Colon (tissue), 2 donors: Measurements from ENCODE around the gene TCEANC2.

Experiments
- FAIRE-seq: peaks from 2 replicates; lab custom pipeline; 2012; peaks lifted over from hg19 to GRCh38; lab: Jason Lieb, UNC
- donor health status: control.
- donor health status: control.

Gene TCEANC2

GRCh38 chr1:54114955-54115354 lies 61.5 kb downstream of the TCEANC2 start:
- no peak for FAIRE-seq

DNA sequence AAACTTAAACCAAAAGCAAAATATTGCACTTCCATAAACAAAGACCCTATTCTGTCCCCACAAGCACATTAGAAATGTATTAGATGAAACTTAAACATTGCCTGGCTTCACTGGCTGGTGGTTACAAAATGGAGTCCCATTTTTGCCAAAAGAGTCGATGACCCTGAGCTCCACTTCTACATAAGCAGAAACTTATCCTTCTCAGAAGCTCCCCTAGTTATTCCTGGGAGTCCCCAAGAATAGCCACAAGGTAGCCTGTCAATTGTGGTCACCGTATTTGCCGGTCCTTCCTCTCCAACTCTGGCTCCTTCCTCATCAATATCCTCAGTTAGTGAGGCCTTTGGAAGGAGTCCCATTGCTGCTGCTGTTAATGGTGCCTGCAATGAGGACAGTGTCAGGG lies 62.1 kb downstream of the TCEANC2 start:
- no peak for FAIRE-seq

GRCh38 chr1:54117815-54118563 lies 64.6 kb downstream of the TCEANC2 start:
- FAIRE-seq, result no peak

GRCh38 chr1:54118704-54119103 lies 65.3 kb downstream of the TCEANC2 start:
- no peak for FAIRE-seq

DNA sequence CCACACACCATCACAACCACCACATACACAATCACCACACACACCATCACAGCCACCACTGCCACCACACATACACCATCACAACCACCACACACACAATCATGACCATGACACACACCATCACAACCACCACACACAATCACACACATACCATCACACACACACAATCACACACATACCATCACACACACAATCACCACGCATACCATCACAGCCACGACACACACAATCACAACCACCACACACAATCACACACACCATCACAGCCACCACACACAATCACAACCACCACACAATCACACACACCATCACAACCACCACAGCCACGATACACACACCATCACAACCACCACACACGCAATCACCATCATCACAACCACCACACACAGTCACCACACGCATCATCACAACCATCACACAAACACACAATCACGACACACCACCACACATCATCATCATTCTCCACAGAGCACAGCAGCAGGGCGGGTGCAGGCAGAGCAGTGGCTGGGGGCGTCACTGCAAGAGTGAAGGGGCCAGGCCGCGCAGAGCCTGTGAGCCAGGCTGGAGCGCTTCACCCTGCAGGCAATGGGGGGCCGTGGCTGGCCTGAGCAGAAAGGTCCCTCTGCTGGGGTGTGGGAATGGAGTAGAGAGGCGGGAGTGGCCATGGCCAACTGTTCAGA lies 66.8 kb downstream of the TCEANC2 start:
- FAIRE-seq, result no peak

- FAIRE-seq, result no peak
Measured at GRCh38 chr1:54120698-54121481, 67.5 kb downstream of the TCEANC2 start.

DNA sequence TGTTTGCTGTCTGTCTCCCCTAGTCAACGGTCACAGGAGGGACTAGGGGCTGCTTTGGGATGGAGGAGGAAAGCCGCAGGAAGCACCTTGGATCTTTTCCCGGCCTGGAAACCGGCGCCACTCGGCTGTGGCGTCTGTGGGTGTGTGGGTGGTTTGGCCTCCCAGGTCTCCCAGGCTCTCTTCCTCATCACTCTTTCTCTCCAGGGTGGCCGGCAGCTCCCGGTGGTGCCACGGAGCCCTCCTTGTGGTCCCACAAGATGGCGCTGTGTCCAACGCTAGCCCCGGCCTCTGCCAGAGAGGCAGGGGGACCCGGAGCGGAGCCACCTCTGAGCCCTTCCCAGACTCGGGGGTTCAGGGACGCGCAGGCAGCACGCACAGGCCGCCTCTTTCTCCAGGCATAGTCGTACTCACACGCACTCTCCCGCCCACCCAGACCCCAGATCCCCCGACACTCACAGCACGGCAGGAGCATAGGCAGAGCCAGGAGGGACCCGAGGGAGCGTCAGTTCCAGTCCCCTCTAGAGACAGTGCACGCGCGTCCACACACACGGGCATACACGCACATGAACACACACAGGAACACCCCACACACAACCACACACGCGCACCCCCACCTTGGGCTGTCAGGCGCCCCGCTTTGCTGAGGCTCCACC lies 68.2 kb downstream of the TCEANC2 start:
- no peak for FAIRE-seq

DNA sequence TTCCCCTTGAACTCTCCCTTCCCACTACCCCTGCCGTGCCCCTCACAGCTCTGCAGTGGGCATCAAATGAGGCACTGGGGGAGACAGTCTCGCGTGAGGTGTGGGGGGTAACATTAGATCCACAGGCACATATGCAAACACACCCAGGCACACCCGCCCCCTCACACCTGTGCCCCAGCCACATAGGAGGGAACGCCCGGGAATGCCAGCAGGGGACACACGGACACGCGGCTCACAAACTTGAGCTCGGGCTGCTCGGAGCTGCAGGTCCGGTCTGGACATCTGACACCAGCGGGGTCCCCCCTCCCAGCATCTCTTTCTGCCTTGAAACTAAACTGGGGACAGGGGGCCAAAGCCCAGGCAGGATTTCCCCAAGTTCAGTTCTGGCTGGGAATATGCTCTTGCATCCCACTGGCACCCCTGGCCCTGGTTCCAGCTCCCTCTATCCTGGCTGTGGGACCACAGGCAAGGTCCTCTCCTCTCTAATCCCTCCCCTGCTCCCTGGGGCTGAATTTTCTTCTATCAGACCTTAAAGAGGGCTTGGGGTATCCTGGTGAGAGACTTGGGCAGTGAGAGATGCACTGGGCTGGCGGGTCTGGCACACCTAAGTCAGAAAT lies 68.8 kb downstream of the TCEANC2 start:
- no peak for FAIRE-seq

- no peak for FAIRE-seq
Measured at GRCh38 chr1:54122992-54123391, 69.6 kb downstream of the TCEANC2 start.

GRCh38 chr1:54124472-54124871 lies 71.1 kb downstream of the TCEANC2 start:
- FAIRE-seq, result no peak

- no peak for FAIRE-seq
Measured at GRCh38 chr1:54124906-54125305, 71.5 kb downstream of the TCEANC2 start.

GRCh38 chr1:54125386-54126070 lies 72.1 kb downstream of the TCEANC2 start:
- no peak for FAIRE-seq

GRCh38 chr1:54126271-54126815 lies 72.9 kb downstream of the TCEANC2 start:
- no peak for FAIRE-seq

- no peak for FAIRE-seq
Measured at GRCh38 chr1:54127594-54128300, 74.3 kb downstream of the TCEANC2 start.

- no peak for FAIRE-seq
Measured at GRCh38 chr1:54129858-54130257, 76.5 kb downstream of the TCEANC2 start.

DNA sequence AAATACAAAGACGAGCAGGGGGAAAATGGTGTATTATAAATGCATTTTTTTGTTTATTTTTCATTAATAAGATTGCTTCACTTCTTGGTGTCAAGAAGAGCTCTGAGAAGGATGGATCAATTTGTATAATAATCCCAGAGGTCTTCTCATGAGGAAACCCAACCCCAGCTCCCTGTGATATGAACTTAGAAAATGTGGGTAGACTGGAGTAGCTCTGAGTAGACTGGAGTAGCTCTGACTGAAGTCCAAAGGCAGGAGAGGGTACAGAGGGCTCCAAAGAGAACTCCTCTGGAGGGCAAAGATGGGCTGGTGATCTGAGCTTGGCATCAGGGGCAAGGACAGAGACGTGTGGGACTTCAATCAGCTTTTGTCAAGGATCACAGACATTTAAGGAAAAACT lies 78.0 kb downstream of the TCEANC2 start:
- FAIRE-seq, result no peak

DNA sequence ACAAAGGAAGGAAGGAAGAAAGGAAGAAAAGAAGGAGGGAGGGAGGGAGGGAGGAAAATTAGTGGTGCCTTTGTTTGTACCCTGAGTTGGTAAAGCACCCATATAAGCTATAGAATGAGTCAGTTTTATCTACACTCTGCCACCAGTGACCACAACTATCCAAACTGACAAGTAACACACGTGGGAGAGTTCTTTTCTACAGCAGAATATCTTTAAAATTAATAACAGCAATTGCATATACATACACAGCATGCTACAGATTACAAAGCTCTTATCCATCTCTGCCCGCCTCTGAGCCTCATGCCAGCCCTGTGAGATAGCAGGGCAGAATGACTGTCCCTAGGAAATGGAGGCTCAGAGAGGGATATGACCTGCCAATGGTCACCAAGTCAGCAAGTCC lies 79.1 kb downstream of the TCEANC2 start:
- no peak for FAIRE-seq

DNA sequence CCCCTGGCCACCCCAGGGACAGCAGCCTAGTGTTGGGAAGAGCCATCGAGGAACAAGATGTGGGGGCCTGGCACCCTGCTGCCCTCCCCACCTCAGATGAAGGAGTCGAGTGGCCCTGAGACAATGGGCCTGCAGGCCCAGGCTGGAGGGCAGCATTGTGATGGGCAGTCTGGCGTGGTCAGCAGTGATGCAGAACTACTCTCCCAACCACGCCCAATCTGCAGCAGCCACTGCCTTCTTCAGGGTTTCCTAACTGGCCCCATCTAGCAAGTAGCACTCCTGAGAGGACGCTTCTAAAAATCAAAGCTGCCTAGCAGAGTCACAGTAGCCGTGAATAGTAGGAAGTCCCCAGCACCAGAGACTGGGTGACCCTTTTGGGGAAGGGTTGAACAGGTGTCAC lies 80.9 kb downstream of the TCEANC2 start:
- FAIRE-seq, result no peak

DNA sequence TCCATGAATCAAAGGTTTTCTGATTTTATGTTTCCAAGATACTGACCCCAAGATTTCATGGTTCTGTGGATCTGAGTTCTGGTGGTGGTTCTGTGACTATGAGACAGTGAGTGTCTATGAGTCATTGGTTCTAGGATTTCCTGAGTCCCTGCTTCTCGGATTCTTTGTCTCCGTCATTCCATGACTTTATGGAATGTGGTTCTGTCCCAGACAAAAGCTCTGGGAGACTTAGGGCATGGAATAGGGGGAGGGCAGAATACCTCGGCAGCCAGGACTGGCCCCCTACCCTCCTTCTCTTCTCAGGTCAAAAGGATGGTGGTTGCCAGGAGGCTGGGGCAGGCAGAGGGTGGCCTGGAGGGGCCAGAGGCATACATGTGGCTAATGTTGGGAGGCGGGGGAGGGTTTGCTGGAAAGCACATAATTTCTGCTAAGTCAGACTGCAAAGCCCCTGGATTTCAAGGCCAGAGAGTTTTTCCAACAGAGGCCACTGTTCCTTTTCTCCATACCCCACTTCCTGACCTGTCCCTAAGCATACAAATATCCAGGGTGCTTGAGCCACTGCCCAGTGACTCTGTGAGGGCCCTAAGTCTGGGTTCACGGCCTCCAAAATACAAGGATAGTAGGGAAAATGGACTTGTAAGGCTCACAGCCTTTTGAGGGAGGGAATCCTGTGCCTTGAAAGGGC lies 82.2 kb downstream of the TCEANC2 start:
- FAIRE-seq, result no peak
